Measurements from ENCODE around the gene POR. TPM values are rescaled to one million over a fixed set of nuclear protein-coding genes. Genes with fewer than 3 reads are reported as not detected.

POR gene
- total and polyA plus RNA-seq, 2 of the 13 experiments (the other 11 are each of a cell fraction or from before 2014, with no cell fraction given): 145 to 266 TPM

GRCh38 chr7:75866489-75867389, 48.2 kb upstream of the POR start (continued):
- TF ChIP-seq SAP130 (CRISPR knock-in tag; IDR thresholded peaks at IDR 0.05; ENCODE audit: low read depth) (peak; percentile 44; the same call in 1 of the 2 replicates), RNF219 (CRISPR knock-in tag; IDR thresholded peaks at IDR 0.05) (no peak), ATF4 (CRISPR knock-in tag; IDR thresholded peaks at IDR 0.05) (peak in 1 of 2 experiments; percentile 100; a peak in 2 of 4 replicates), IRF2 (CRISPR knock-in tag; IDR thresholded peaks at IDR 0.05) (no peak), RARG (CRISPR knock-in tag; IDR thresholded peaks at IDR 0.05; ENCODE audit: low read depth) (no peak), ELF1 (CRISPR knock-in tag; IDR thresholded peaks at IDR 0.05) (no peak), ZNF567 (CRISPR knock-in tag; IDR thresholded peaks at IDR 0.05; ENCODE audit: borderline replicate concordance) (peak; percentile 65; the same call in 1 of the 2 replicates), TOPORS (CRISPR knock-in tag; IDR thresholded peaks at IDR 0.05) (no peak), MAFK (conservative IDR thresholded peaks at IDR 0.05 in 1 of 2, IDR thresholded peaks at IDR 0.05 in 1 of 2; ENCODE audit: low read length in 2 of 2) (no peak), ZMYM3 (CRISPR knock-in tag; IDR thresholded peaks at IDR 0.05) (peak; percentile 84), ATF2 (CRISPR knock-in tag; IDR thresholded peaks at IDR 0.05) (peak; percentile 62; the same call in 1 of the 2 replicates), MAX (IDR thresholded peaks at IDR 0.05) (peak; percentile 45; the same call in 1 of the 2 replicates), ZNF331 (CRISPR knock-in tag; IDR thresholded peaks at IDR 0.05) (0 out of 2 replicates have a peak, but pooled peaks have one; percentile 47), CAMTA2 (CRISPR knock-in tag; IDR thresholded peaks at IDR 0.05; ENCODE audit: borderline replicate concordance) (no peak), ETS1 (CRISPR knock-in tag; IDR thresholded peaks at IDR 0.05) (no peak), HDAC1 (CRISPR knock-in tag; IDR thresholded peaks at IDR 0.05) (no peak; the same call in 1 of the 2 replicates), HNF4G (IDR thresholded peaks at IDR 0.05; ENCODE audit: borderline replicate concordance, low read depth, low read length) (no peak), HNF4G (CRISPR knock-in tag; IDR thresholded peaks at IDR 0.05; ENCODE audit: borderline replicate concordance, low read depth) (peak; percentile 63; the same call in 1 of the 2 replicates), ZBTB42 (CRISPR knock-in tag; IDR thresholded peaks at IDR 0.05) (no peak), TRAFD1 (CRISPR knock-in tag; IDR thresholded peaks at IDR 0.05; ENCODE audit: borderline replicate concordance) (peak; percentile 46; the same call in 1 of the 2 replicates), ZNF33B (CRISPR knock-in tag; IDR thresholded peaks at IDR 0.05) (0 out of 2 replicates have a peak, but pooled peaks have one; percentile 18)
